A549 (cell line): ENCODE data around the gene IDH3G.

Experiments
- CEBPB ChIP-seq, 2 experiments: fragments of >200 bp in 1 of 2; sonication (Bioruptor Twin) in 1 of 2; formaldehyde crosslinking in 1 of 2; IDR thresholded peaks; 2 replicates each; pipeline ENCODE4 v1.6.1; 2012 to 2016
- EP300 ChIP-seq, 2 experiments: fragments of >200 bp; sonication (Bioruptor Twin); formaldehyde crosslinking; IDR thresholded peaks; 2 replicates in 1 of 2; 3 replicates in 1 of 2; pipeline ENCODE4 v1.6.1; 2016 to 2017
- ESRRA ChIP-seq: fragments of 150-350 bp; IDR thresholded peaks from 2 replicates; pipeline ENCODE4 v1.6.1; 2014; ENCODE audit warnings: mild to moderate bottlenecking, low read length, borderline replicate concordance
- KDM5A ChIP-seq: fragments of 200-600 bp; sonication (generic); IDR thresholded peaks from 2 replicates; pipeline ENCODE4 v1.6.1; 2016; ENCODE audit warnings: antibody characterized with exemption, mild to moderate bottlenecking
- POLR2A ChIP-seq: IDR thresholded peaks from 2 replicates; pipeline ENCODE4 v1.6.1; 2012; ENCODE audit warnings: mild to moderate bottlenecking, low read length
- RCOR1 ChIP-seq: fragments of 150-350 bp; IDR thresholded peaks from 2 replicates; pipeline ENCODE4 v1.6.1; 2014; ENCODE audit warnings: antibody characterized with exemption, low read length, low read depth
- SREBF2 ChIP-seq: fragments of 450-650 bp; IDR thresholded peaks from 2 replicates; pipeline ENCODE4 v1.6.1; 2014; ENCODE audit warnings: mild to moderate bottlenecking, moderate library complexity
- TP53 ChIP-seq: fragments of 250-450 bp; sonication (Bioruptor Pico); IDR thresholded peaks from 2 replicates; pipeline ENCODE4 v1.5.0; 2021; ENCODE audit warnings: mild to moderate bottlenecking, moderate library complexity
- TF ChIP-seq, protein P1 (sequence below): fragments of >200 bp; sonication (Bioruptor Twin); formaldehyde crosslinking; IDR thresholded peaks from 3 replicates; pipeline ENCODE4 v1.5.1; 2016
- TF ChIP-seq, protein P2 (sequence below): IDR thresholded peaks from 2 replicates; pipeline ENCODE4 v1.6.1; 2012
- TF ChIP-seq, protein P3 (sequence below): fragments of 250-450 bp; sonication (Bioruptor Pico); IDR thresholded peaks from 2 replicates; pipeline ENCODE4 v1.5.0; 2021; ENCODE audit warnings: mild to moderate bottlenecking, moderate library complexity, borderline replicate concordance
- TF ChIP-seq, protein P4 (sequence below): fragments of 450-650 bp; IDR thresholded peaks from 2 replicates; pipeline ENCODE4 v1.6.1; 2014; ENCODE audit warnings: antibody characterized with exemption
- TF ChIP-seq, protein P5 (sequence below): fragments of >200 bp; sonication (Bioruptor Twin); formaldehyde crosslinking; IDR thresholded peaks from 3 replicates; pipeline ENCODE4 v1.6.1; 2016
- TF ChIP-seq, protein P6 (sequence below): fragments of >200 bp; sonication (Bioruptor Twin); formaldehyde crosslinking; IDR thresholded peaks from 2 replicates; pipeline ENCODE4 v1.6.1; 2016

DNA sequence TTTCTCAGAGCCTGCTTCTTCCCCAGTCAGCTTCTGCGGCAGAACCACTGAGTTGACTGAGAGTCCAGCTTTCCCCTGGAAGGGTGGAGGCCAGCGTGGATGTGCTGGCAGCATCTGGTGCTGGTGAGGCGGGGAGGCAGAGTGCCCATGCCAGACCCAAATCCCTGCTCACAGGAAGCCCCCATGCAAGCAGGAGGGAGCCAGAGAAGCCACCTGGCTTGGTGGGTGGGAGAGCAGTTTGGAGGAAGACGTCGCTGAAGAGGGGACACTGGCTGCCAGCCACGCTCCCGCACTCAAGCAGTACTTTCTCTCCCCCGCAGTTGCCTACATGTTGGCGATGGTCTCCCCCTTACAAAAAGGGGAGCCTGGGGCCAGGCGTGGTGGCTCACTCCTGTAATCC is 30.2 kb upstream of the IDH3G start:
- TF ChIP-seq CEBPB (IDR thresholded peaks at IDR 0.05) (no peak), RCOR1 (no peak), POLR2A (no peak), EP300 (IDR thresholded peaks at IDR 0.05) (no peak), ESRRA (no peak), SREBF2 (no peak), TP53 (CRISPR knock-in tag) (no peak), KDM5A (no peak)
- TF ChIP-seq, protein P1, sequence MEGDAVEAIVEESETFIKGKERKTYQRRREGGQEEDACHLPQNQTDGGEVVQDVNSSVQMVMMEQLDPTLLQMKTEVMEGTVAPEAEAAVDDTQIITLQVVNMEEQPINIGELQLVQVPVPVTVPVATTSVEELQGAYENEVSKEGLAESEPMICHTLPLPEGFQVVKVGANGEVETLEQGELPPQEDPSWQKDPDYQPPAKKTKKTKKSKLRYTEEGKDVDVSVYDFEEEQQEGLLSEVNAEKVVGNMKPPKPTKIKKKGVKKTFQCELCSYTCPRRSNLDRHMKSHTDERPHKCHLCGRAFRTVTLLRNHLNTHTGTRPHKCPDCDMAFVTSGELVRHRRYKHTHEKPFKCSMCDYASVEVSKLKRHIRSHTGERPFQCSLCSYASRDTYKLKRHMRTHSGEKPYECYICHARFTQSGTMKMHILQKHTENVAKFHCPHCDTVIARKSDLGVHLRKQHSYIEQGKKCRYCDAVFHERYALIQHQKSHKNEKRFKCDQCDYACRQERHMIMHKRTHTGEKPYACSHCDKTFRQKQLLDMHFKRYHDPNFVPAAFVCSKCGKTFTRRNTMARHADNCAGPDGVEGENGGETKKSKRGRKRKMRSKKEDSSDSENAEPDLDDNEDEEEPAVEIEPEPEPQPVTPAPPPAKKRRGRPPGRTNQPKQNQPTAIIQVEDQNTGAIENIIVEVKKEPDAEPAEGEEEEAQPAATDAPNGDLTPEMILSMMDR = no peak
- TF ChIP-seq, protein P2, sequence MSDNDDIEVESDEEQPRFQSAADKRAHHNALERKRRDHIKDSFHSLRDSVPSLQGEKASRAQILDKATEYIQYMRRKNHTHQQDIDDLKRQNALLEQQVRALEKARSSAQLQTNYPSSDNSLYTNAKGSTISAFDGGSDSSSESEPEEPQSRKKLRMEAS = no peak
- TF ChIP-seq, protein P3, sequence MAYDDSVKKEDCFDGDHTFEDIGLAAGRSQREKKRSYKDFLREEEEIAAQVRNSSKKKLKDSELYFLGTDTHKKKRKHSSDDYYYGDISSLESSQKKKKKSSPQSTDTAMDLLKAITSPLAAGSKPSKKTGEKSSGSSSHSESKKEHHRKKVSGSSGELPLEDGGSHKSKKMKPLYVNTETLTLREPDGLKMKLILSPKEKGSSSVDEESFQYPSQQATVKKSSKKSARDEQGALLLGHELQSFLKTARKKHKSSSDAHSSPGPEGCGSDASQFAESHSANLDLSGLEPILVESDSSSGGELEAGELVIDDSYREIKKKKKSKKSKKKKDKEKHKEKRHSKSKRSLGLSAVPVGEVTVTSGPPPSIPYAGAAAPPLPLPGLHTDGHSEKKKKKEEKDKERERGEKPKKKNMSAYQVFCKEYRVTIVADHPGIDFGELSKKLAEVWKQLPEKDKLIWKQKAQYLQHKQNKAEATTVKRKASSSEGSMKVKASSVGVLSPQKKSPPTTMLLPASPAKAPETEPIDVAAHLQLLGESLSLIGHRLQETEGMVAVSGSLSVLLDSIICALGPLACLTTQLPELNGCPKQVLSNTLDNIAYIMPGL (CRISPR knock-in tag) = no peak
- TF ChIP-seq, protein P4, sequence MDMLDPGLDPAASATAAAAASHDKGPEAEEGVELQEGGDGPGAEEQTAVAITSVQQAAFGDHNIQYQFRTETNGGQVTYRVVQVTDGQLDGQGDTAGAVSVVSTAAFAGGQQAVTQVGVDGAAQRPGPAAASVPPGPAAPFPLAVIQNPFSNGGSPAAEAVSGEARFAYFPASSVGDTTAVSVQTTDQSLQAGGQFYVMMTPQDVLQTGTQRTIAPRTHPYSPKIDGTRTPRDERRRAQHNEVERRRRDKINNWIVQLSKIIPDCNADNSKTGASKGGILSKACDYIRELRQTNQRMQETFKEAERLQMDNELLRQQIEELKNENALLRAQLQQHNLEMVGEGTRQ = no peak
- TF ChIP-seq, protein P5, sequence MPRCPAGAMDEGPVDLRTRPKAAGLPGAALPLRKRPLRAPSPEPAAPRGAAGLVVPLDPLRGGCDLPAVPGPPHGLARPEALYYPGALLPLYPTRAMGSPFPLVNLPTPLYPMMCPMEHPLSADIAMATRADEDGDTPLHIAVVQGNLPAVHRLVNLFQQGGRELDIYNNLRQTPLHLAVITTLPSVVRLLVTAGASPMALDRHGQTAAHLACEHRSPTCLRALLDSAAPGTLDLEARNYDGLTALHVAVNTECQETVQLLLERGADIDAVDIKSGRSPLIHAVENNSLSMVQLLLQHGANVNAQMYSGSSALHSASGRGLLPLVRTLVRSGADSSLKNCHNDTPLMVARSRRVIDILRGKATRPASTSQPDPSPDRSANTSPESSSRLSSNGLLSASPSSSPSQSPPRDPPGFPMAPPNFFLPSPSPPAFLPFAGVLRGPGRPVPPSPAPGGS = no peak
- TF ChIP-seq, protein P6, sequence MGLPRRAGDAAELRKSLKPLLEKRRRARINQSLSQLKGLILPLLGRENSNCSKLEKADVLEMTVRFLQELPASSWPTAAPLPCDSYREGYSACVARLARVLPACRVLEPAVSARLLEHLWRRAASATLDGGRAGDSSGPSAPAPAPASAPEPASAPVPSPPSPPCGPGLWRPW = no peak
